ENCODE results near the gene BABAM2.

DNA sequence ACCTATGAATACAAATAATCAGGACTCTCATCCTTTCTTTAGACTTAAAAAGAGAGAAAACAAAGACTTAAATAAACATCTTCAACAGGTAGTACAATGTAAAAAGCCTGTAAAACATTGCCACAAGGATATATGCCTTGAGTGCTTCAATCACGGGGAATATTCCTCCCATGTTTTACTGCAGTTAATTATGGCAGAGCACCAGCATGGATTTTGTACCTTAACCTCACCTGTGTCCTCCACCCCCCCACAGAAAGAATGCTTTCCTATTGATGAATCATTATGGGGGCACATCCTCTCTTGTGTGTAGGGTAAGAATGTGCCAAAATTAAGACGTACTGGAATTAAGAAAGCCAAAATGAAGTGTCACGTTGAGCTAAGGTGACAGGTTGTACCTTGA lies 312.2 kb downstream of the BABAM2 start:
- TF ChIP-seq, protein P1, sequence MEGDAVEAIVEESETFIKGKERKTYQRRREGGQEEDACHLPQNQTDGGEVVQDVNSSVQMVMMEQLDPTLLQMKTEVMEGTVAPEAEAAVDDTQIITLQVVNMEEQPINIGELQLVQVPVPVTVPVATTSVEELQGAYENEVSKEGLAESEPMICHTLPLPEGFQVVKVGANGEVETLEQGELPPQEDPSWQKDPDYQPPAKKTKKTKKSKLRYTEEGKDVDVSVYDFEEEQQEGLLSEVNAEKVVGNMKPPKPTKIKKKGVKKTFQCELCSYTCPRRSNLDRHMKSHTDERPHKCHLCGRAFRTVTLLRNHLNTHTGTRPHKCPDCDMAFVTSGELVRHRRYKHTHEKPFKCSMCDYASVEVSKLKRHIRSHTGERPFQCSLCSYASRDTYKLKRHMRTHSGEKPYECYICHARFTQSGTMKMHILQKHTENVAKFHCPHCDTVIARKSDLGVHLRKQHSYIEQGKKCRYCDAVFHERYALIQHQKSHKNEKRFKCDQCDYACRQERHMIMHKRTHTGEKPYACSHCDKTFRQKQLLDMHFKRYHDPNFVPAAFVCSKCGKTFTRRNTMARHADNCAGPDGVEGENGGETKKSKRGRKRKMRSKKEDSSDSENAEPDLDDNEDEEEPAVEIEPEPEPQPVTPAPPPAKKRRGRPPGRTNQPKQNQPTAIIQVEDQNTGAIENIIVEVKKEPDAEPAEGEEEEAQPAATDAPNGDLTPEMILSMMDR (conservative IDR thresholded peaks at IDR 0.05; ENCODE audit: low read length) = no peak
- no peak for TF ChIP-seq EZH2phosphoT487 (IDR thresholded peaks at IDR 0.05; ENCODE audit: borderline replicate concordance, low read depth, low read length)
